GM19395 (cell line): Measurements from ENCODE around the gene SLC28A1.

Experiments
- ATAC-seq: cut with Tn5 transposase; IDR thresholded peaks from one replicate; pipeline ENCODE4 v1.9.1; 2021; ENCODE audit warnings: mild to moderate bottlenecking, moderate library complexity; ENCODE audit not compliant: unreplicated experiment

SLC28A1 gene

GRCh38 chr15:84988909-84989644, 104.6 kb downstream of the SLC28A1 start:
- no peak for ATAC-seq

GRCh38 chr15:84990507-84990906, 106.0 kb downstream of the SLC28A1 start:
- ATAC-seq: no peak

DNA sequence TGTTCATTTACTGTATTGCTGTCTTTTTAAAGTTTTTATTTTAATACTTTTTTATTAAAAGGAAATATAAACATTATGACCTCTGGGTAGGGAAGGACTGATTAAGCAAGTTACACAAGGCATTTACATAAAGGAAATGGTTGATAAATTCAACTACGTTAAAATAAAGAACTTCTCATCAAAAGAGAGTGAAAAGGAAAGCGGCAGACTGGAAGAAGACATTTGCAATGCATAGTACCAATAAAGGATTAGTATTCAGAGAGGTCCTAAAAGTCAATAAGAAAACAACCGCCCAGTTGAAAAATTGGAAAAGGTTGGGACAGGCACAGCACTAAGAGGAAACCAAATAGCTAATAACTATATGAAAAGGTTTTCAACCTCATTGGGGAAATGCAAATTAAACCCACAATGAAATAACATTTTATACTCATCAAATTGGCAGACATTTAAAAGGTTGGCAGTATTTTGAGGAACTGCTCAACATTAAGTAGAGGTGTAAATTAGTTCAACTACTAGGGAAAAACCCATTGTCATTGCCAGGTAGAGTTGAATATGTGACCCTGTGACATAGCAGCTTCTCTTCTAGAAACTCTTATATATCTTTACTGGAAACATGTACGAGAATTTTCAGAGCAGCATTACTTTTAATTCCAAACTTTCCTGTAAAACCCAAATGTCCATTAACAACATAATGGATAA, 106.7 kb downstream of the SLC28A1 start:
- ATAC-seq: no peak

DNA sequence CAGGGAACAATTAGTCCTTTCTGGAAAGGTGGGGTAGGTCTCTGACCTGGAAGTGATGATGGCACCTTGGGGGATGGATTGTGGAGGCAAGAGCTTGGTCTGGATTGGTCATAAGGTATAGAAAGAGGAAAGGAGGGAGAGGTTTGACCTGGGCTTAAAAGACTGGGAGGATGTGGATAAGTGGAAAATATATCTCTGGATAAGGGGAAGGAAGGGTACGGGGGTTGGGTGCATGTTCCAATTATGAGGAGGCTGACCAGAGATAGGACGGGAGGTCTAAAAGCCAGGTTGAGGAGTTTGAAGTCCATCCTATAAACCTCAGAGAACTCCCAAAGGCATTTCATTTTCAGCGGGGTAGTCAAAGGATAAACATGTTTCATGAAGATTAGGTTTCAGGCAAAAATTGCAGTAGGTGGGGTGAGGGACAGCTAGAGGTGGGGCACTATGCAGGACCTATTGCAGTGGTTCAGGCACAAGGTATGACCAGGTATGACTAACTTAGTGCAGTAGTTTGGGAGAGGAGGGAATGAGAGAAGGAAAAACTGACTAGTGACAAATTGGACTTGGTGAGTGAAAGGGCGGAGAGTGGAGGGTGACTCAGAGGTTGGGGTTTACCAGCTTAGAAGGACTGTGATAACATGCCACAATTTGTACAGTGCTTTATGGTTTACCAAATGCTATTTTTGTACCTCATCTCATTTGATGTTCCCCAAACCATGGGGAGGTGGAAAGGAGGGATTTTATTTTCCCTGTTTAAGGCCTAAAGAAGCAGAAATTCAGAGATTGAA, 107.9 kb downstream of the SLC28A1 start:
- no peak for ATAC-seq
